ENCODE measurements around the gene MXRA5.
"Not testable (repeated sequence)": the region's sequence is repeated elsewhere in the genome, so short reads cannot be mapped to it uniquely, and the experiment has no call there.

MXRA5 gene

DNA sequence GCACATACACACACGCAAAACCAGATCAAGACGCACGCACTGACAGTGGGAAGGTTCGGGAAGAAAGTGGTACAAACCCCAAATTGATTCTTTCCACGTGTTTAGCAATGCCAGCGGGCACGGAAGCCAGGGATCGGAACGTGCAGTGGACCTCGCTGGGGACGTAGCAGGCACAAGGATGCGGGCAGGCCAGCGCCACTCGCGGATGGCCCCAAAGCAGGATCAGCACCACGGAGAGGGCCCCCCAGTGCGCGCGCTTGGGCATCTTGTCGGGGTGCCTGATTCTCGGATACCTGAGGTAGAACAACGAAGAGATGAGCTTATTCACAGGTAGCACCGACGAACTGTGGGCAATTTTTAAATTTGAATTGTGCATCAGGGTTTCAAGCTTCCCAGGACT is 2.9 kb downstream of the MXRA5 start:
- not testable (repeated sequence) for DNase-seq (ENCODE audit: low read depth, low spot score)

DNA sequence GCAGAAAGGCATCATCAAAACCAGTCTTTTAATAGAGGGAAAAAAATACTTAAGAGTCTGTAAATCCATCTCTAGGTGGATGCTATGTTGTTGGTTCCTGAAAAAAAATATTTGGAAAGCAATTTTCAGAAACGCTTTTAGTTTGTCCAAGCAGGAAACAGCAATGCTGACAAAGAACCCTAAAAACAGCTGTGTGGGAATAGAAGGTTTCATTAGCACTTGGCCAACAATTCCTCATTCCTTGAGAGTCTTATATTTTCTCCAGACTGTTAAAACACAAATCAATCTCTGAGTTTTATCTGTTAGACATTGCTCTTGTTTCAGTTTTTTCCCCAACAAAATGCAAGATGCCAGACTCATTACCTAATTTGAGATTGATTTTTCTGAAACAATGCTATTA is 6.4 kb downstream of the MXRA5 start:
- DNase-seq (ENCODE audit: low read depth, low spot score): no peak

DNA sequence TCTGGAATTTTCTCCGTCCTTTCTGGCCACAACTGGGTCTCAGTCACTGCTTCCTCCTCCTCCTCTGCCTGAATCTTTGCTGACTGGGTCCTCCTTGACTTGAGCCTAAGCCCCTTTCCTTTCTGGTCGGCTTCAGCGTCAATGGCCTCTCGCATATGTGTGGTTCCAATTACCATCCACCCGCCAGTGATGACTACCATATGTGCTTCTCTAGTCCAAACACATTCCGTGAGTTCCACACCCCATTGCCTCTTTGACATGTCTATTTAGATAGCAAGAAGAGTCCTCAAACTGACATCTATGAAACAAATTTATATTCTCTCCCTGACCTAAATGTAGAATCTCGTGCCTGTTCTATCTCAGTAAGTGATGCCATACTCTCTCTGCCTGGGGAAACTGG is 19.8 kb downstream of the MXRA5 start:
- no peak for DNase-seq (ENCODE audit: low read depth, low spot score)

GRCh38 chrX:3320471-3321046 is 25.9 kb downstream of the MXRA5 start:
- no peak for DNase-seq (ENCODE audit: low read depth, low spot score)

DNA sequence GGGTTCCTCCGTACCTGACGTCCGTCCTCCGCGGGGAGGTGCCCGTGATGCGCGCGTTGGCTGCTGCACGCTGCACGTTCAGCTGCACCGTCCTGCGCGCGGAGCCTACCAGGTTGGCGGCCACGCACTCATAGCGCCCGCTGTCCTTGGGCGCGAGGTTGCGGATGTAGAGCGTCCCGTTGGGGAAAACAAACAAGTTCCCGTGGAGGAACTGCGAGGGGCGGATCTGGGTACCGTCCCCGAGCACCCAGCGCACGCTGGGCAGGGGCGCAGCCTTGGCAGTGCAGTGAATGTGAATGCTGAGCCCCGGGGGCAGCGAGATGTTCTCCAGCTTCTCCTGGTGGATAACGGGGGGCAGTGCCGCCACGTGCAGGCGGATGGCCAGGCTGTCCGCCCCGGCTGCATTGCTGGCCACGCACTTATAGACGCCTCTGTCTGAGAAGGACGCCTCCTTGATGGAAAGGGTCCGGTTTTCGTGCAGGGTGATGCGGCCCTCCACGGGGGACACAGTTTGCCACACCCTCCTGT is 29.2 kb downstream of the MXRA5 start:
- no peak for DNase-seq (ENCODE audit: low read depth, low spot score)

GRCh38 chrX:3312109-3312508 is 34.3 kb downstream of the MXRA5 start:
- DNase-seq (ENCODE audit: low read depth, low spot score): no peak

DNA sequence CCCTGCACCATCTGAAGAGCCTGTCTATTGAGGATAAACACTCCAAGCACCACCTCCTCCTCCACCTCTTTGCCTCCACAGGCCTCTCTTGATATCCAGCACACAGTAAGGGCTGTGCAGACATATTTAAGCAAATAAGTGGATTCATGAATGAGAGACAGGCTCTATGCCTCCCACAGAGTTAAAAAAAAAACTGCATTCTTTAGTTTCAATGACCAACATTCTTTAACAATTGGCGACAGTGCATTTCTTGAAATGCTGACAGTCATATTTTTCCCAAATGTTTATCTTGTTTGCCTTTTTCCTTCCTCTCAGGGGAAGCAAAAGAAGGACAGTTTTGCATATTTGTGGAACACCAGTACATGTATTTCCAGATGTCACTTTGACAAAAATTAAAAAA is 38.6 kb downstream of the MXRA5 start:
- no peak for DNase-seq (ENCODE audit: low read depth, low spot score)

DNA sequence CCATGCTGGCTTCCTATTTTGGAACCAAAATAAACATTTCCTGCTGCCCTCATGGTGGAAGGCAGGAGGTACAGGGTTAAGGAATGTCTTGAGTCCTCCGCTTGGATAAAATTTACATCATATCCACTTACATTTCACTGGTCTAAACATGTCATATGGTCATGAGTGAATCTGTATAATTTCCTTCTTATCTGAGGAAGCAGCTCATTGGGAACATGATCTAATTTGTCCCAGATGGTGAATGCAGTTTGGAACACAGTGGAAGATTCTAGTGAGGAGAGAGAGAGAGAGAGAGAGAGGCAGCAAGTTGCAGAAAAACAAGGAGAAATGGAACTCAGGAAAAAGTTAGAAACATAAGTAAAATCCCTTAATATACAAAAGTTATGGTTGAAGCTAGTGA is 46.8 kb downstream of the MXRA5 start:
- DNase-seq (ENCODE audit: low read depth, low spot score): no peak

DNA sequence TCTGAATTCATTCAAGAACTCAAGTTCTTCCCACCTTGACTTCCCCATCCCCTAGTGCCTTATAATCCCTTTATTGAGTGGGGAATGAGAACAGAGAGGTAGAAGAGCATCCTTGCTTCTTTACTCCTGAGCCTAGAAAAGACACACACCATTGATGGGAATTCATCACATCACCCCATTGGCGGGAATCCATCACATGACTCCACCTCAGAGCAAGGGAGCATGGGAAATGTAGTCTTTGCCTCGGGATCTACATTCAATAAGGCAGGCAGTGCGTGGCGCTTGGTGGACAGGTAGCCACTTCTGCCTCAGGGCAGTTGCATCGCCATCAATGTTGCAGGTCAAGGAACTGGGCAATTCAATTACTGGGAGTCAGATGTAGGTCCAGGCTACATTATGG is 50.7 kb downstream of the MXRA5 start:
- DNase-seq (ENCODE audit: low read depth, low spot score): no peak

GRCh38 chrX:3293251-3293650 is 53.2 kb downstream of the MXRA5 start:
- DNase-seq (ENCODE audit: low read depth, low spot score): no peak

DNA sequence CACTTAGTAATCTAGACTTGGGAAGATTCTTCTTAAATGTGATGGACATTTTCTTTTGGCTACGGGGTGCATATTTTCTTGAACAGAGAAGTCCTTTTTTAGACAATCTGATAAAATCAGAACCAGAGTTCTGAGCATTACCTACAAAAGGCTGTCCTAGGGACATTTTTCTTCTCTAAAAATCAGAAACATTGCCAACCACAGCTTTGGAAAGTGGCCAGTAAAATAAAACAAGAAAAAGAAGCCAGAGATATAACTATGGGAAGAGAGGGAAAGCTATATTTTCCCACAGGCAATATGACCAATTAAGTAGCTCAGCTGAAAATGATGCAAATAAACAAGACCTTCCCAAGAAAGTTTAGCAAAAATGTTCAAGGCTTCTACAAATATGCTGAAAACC is 55.9 kb downstream of the MXRA5 start:
- DNase-seq (ENCODE audit: low read depth, low spot score): no peak

DNA sequence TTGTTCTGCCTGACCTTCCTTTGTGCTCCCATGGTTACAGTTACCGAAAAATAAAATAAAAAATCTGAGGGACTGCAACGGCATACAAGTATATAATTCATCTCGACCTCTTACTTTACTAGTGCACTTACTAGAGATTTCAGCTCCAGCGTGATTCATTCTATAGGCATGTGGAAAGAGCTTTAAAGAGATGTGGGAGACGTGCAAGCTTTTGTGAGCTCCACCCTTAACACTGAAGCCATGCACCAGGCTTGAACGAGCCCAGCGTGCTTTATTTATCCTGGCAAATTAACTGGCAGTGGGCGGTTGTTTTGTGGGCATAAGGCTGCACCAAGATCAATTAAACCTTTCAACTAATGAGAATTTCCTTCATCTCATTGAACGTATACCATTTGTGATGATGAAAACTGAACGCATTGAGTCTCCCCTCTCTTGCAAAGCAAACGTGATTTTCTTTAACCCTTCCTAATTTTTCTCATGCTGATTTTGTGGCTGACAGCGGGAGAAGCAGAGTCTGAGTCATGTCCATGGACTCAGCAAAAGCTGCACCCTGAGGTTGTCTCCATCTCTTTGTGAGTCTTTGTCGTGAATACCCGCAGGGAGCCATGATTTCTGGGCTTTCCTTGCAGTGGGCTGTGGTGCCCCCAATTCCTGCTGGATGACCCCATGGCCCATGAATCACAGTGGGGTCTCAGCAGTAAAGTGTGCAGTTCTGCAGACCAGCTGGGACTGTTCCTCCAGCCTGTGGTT is 60.1 kb downstream of the MXRA5 start:
- no peak for DNase-seq (ENCODE audit: low read depth, low spot score)

GRCh38 chrX:3280706-3281105 is 65.7 kb downstream of the MXRA5 start:
- no peak for DNase-seq (ENCODE audit: low read depth, low spot score)

DNA sequence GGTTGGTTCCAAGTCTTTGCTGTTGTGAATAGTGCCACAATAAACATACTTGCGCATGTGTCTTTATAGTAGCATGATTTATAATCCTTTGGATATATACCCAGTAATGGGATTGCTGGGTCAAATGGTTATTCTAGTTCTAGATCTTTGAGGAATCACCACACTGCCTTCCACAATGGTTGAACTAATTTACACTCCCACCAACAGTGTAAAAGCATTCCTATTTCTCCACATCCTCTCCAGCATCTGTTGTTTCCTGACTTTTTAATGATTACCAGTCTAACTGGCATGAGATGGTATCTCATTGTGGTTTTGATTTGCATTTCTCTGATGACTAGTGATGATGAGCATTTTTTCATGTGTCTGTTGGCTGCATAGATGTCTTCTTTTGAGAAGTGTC is 72.8 kb downstream of the MXRA5 start:
- DNase-seq (ENCODE audit: low read depth, low spot score): not testable (repeated sequence)

- DNase-seq (ENCODE audit: low read depth, low spot score): no peak
Observed at GRCh38 chrX:3271834-3272186, 74.6 kb downstream of the MXRA5 start.

GRCh38 chrX:3271183-3271833 is 75.1 kb downstream of the MXRA5 start:
- DNase-seq (ENCODE audit: low read depth, low spot score): no peak

DNA sequence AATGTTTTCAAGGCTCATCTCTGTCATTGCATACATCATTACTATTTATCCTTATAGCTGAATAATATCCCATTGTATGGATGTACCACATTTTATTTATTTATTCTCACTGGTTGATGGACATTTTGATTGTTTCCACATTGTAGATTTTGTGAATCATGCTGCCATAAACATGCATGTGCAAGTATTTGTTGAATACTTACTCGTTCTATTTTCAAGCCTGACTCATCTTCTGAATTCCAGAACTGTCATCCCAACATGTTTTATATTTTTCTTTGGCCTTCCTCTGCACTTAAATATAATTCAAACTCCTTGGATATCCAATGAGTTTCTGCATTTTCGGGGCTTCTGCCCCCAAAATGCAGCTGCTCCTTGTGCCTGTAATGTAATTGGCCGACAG is 77.6 kb downstream of the MXRA5 start:
- no peak for DNase-seq (ENCODE audit: low read depth, low spot score)

DNA sequence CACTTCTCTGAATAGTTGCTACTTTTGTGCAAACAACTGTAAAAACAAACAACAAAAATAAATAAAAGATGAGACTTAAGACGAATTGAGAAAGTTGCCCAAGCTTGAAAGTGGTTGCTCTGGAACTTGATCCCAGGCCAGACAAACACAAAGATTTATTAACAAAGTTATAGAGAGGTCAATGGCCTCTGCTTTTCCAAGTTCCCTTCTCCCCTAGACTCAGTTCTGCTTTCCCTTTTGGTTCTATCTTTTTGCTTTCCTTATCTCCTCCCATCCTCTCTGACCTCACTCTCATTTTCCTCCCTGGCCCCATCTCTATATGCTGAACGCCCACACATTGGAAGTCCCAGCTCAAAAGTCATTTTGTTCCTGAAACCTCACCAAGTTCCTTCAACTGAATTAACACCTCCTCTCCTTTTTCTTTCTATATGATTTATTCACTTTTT is 82.7 kb downstream of the MXRA5 start:
- DNase-seq (ENCODE audit: low read depth, low spot score): no peak

- DNase-seq (ENCODE audit: low read depth, low spot score): no peak
Observed at GRCh38 chrX:3262901-3263300, 83.6 kb downstream of the MXRA5 start.
